Measurements from ENCODE around the gene HBD. TPM values are rescaled to one million over a fixed set of nuclear protein-coding genes. Genes with fewer than 3 reads are reported as not detected.

HBD gene
- total and polyA plus RNA-seq, 12 donors, result 0.41 to 5.3 (median 0.73) TPM; not detected in 8

DNA sequence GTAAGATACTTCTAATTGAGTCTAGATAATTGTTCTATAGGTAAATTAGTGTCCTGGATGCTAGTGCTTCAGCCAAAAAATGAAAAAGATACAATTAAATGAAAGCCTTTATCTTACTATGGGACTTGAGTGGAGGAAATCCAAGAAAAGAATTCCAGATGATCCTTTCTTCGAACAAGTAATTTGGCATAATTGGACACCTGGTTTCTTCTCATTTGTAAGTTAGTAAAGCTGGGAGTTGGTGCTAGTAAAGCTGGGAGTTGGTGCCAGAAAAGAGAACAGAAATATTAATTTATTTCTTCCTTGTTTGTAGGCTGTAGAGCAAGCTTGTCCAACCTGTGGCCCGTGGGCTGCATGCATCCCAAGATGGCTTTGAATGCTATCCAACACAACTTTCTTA, 46.1 kb downstream of the HBD start:
- no peak overlapping the region for H3K27ac ChIP-seq
- H3K9me3 ChIP-seq, result peaks cover 0 to 8% (median 0%) of the 10 kb centered on the region in 11 donors
- no peaks in the 10 kb centered on the region for H3K36me3 ChIP-seq
- no peak for DNase-seq
- no peaks in the 10 kb centered on the region for H3K4me1 ChIP-seq
- intact Hi-C loops (cut with DNase I), result no loop called here
- 81 to 90% methylated on average over 2 of the region's 2 CpGs for WGBS, 2 donors
- no peaks in the 10 kb centered on the region for H3K27me3 ChIP-seq
- H3K4me3 ChIP-seq, result no peak overlapping the region
- no peak for ATAC-seq
- TF ChIP-seq, protein P1, sequence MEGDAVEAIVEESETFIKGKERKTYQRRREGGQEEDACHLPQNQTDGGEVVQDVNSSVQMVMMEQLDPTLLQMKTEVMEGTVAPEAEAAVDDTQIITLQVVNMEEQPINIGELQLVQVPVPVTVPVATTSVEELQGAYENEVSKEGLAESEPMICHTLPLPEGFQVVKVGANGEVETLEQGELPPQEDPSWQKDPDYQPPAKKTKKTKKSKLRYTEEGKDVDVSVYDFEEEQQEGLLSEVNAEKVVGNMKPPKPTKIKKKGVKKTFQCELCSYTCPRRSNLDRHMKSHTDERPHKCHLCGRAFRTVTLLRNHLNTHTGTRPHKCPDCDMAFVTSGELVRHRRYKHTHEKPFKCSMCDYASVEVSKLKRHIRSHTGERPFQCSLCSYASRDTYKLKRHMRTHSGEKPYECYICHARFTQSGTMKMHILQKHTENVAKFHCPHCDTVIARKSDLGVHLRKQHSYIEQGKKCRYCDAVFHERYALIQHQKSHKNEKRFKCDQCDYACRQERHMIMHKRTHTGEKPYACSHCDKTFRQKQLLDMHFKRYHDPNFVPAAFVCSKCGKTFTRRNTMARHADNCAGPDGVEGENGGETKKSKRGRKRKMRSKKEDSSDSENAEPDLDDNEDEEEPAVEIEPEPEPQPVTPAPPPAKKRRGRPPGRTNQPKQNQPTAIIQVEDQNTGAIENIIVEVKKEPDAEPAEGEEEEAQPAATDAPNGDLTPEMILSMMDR (IDR thresholded peaks at IDR 0.05), result no peak

Other genes with a start within 250 kb of the HBD start
- gene OR51L1, start 239.6 kb downstream of the HBD start, total RNA-seq, result not detected
- gene OR51L1, start 239.6 kb downstream of the HBD start, polyA plus RNA-seq, result not detected
- not detected for gene OR52J3, start 188.0 kb downstream of the HBD start, total RNA-seq
- not detected for gene OR52J3, start 188.0 kb downstream of the HBD start, polyA plus RNA-seq
- gene OR52E2, start 174.9 kb downstream of the HBD start, total RNA-seq, result not detected
- gene OR52E2, start 174.9 kb downstream of the HBD start, polyA plus RNA-seq, result not detected
- not detected for gene OR52E1, start 164.9 kb downstream of the HBD start, total RNA-seq
- not detected for gene OR52E1, start 164.9 kb downstream of the HBD start, polyA plus RNA-seq
- not detected for gene OR52A5, start 96.1 kb downstream of the HBD start, total RNA-seq
- gene OR52A5, start 96.1 kb downstream of the HBD start, polyA plus RNA-seq, result not detected
- gene OR52A1, start 79.7 kb downstream of the HBD start, total RNA-seq, result not detected
- gene OR52A1, start 79.7 kb downstream of the HBD start, polyA plus RNA-seq, result not detected
- not detected for gene OR51V1, start 33.8 kb downstream of the HBD start, total RNA-seq
- gene OR51V1, start 33.8 kb downstream of the HBD start, polyA plus RNA-seq, result not detected
- gene HBB, start 7.4 kb downstream of the HBD start, total RNA-seq, result 1,000 to 10,000 TPM in 1 of 10 donors, 100 to 1,000 TPM in 9; 188 to 1,566 (median 288) TPM
- gene HBB, start 7.4 kb downstream of the HBD start, polyA plus RNA-seq, result 10 to 100 TPM in 1 of 2 donors, not detected in 1; 39.1 TPM
- gene HBG1, start 15.4 kb upstream of the HBD start, total RNA-seq, result under 1 TPM in 1 of 10 donors, not detected in 9; 0.30 TPM
- gene HBG1, start 15.4 kb upstream of the HBD start, polyA plus RNA-seq, result under 1 TPM in 1 of 2 donors, not detected in 1; 0.20 TPM
- gene HBG2, start 20.3 kb upstream of the HBD start, total RNA-seq, result 1 to 10 TPM in 1 of 10 donors, under 1 TPM in 2, not detected in 7; 0.41 to 1.0 (median 0.45) TPM
- under 1 TPM in 1 of 2 donors, not detected in 1; 0.12 TPM for gene HBG2, start 20.3 kb upstream of the HBD start, polyA plus RNA-seq
- gene HBE1, start 35.5 kb upstream of the HBD start, total RNA-seq, result not detected
- gene HBE1, start 35.5 kb upstream of the HBD start, polyA plus RNA-seq, result not detected
- gene OR51B4, start 67.5 kb upstream of the HBD start, total RNA-seq, result not detected
- not detected for gene OR51B4, start 67.5 kb upstream of the HBD start, polyA plus RNA-seq
- gene OR51B2, start 89.8 kb upstream of the HBD start, total RNA-seq, result not detected
- not detected for gene OR51B2, start 89.8 kb upstream of the HBD start, polyA plus RNA-seq
- under 1 TPM in 2 of 10 donors, not detected in 8; 0.25 to 0.46 TPM for gene OR51B5, start 109.0 kb upstream of the HBD start, total RNA-seq
- gene OR51B5, start 109.0 kb upstream of the HBD start, polyA plus RNA-seq, result not detected
- not detected for gene OR51B6, start 117.0 kb upstream of the HBD start, total RNA-seq
- gene OR51B6, start 117.0 kb upstream of the HBD start, polyA plus RNA-seq, result not detected
- not detected for gene OR51M1, start 149.3 kb upstream of the HBD start, total RNA-seq
- gene OR51M1, start 149.3 kb upstream of the HBD start, polyA plus RNA-seq, result not detected
- not detected for gene OR51Q1, start 187.6 kb upstream of the HBD start, total RNA-seq
- gene OR51Q1, start 187.6 kb upstream of the HBD start, polyA plus RNA-seq, result not detected
- gene OR51I1, start 207.0 kb upstream of the HBD start, total RNA-seq, result under 1 TPM in 1 of 10 donors, not detected in 9; 0.28 TPM
- not detected for gene OR51I1, start 207.0 kb upstream of the HBD start, polyA plus RNA-seq
- not detected for gene OR51I2, start 214.8 kb upstream of the HBD start, total RNA-seq
- gene OR51I2, start 214.8 kb upstream of the HBD start, polyA plus RNA-seq, result not detected